ENCODE results near the gene EYA2. TPM values are rescaled to one million over a fixed set of nuclear protein-coding genes. Genes with fewer than 3 reads are reported as not detected.

Gene EYA2
- total RNA-seq, 1 donor from 2014 or later: 8.1 TPM

DNA sequence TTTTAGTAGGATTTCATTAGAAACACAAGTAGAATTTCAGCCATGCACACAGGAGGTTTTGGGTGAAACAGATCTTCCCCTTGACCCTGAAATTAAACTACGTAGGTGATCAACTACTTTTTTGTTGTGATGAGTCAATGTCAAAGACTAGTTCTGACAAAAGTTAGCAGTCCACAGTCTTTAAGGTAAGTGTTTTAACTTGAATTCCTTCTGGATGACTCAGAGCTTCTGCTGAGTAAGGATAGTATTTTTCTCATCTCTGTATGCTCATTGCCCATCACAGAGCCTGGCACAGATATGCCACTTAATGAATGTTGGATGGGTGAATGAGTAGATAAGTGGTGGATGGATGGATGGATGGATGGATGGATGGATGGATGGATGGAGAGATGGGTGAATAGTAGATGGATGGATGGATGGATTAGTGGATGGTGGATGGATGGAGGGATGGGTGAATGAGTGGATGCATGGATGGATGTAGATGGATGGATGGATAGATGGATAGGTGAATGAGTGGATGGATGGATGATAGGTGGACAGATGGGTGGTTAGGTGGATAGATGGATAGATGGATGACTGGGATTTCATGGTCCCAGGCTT, 296.5 kb downstream of the EYA2 start:
- no peak overlapping the region for H3K27ac ChIP-seq
- H3K27me3 ChIP-seq: no peaks in the 10 kb centered on the region
- no peaks in the 10 kb centered on the region for H3K36me3 ChIP-seq
- no peak for DNase-seq (ENCODE audit: extremely low spot score in 2 of 2)
- no peak for TF ChIP-seq POLR2AphosphoS5 (IDR thresholded peaks at IDR 0.05; ENCODE audit: insufficient read depth in 1 of 2, low read depth in 1 of 2)
- TF ChIP-seq, protein P1, sequence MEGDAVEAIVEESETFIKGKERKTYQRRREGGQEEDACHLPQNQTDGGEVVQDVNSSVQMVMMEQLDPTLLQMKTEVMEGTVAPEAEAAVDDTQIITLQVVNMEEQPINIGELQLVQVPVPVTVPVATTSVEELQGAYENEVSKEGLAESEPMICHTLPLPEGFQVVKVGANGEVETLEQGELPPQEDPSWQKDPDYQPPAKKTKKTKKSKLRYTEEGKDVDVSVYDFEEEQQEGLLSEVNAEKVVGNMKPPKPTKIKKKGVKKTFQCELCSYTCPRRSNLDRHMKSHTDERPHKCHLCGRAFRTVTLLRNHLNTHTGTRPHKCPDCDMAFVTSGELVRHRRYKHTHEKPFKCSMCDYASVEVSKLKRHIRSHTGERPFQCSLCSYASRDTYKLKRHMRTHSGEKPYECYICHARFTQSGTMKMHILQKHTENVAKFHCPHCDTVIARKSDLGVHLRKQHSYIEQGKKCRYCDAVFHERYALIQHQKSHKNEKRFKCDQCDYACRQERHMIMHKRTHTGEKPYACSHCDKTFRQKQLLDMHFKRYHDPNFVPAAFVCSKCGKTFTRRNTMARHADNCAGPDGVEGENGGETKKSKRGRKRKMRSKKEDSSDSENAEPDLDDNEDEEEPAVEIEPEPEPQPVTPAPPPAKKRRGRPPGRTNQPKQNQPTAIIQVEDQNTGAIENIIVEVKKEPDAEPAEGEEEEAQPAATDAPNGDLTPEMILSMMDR (IDR thresholded peaks at IDR 0.05): no peak
- no peak overlapping the region for H3K4me3 ChIP-seq
- intact Hi-C loops (cut with DNase I): loop anchor here (10.0 kb wide), 1 partner anchor 194 kb away; no protein-coding TSS in a partner anchor
- H3K9me3 ChIP-seq: no peaks in the 10 kb centered on the region
- no peaks in the 10 kb centered on the region for H3K4me1 ChIP-seq

DNA sequence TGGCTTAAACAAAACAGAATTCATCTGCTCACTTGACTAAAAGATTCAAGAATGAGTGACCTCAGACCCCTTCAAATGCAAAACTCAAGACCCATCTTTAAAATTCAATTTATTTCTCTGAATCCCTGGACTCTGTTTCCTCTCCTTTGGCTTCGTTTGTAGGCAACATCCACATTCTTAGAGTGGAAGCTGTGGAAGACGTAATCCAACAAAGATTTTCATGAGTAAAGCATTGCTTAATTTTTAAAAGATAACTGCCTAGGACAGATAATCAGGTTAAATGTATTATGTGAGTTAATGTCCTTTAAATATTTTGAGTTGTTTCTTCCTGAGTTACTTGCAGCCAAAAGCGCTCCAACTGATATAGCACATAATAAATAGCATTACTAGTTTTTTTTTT, 297.3 kb downstream of the EYA2 start:
- TF ChIP-seq POLR2AphosphoS5 (IDR thresholded peaks at IDR 0.05; ENCODE audit: insufficient read depth in 1 of 2, low read depth in 1 of 2) (no peak), POLR2A (IDR thresholded peaks at IDR 0.05) (no peak)
- TF ChIP-seq, protein P1 (IDR thresholded peaks at IDR 0.05): no peak
- Histone ChIP-seq H3K27ac (no peak overlapping the region), H3K36me3 (no peaks in the 10 kb centered on the region), H3K9me3 (no peaks in the 10 kb centered on the region), H3K27me3 (no peaks in the 10 kb centered on the region), H3K4me1 (no peaks in the 10 kb centered on the region), H3K4me3 (no peak overlapping the region)
- no peak for DNase-seq (ENCODE audit: extremely low spot score in 2 of 2)
- intact Hi-C loops (cut with DNase I): loop anchor here (10.0 kb wide), 1 partner anchor 193 kb away; no protein-coding TSS in a partner anchor

DNA sequence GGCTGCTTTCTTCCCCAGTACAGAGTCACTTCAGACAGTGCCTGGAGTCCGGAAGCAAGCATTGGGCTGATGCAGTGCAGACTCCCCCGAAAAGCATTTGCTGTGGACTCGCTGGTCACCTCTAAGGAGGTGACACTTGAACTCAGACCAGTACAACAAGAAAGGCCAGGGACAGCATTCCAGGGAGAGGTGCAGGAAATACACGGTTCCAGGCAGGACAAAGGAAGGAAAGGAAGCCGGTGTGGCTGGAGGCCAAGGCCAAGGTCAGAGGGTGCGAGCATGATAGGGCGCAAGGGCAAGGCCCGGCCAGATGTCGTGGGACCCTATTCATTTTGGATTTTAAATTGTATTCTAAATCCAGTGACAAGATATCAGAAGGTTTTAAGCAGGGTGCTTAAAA, 300.9 kb downstream of the EYA2 start:
- no peak for DNase-seq (ENCODE audit: extremely low spot score in 2 of 2)
- Histone ChIP-seq H3K4me3 (no peak overlapping the region), H3K4me1 (no peaks in the 10 kb centered on the region), H3K27ac (no peak overlapping the region), H3K27me3 (no peaks in the 10 kb centered on the region), H3K9me3 (no peaks in the 10 kb centered on the region), H3K36me3 (no peaks in the 10 kb centered on the region)
- TF ChIP-seq, protein P1 (IDR thresholded peaks at IDR 0.05): no peak
- TF ChIP-seq POLR2AphosphoS5 (IDR thresholded peaks at IDR 0.05; ENCODE audit: insufficient read depth in 1 of 2, low read depth in 1 of 2): no peak
- no peak for TF ChIP-seq POLR2A (IDR thresholded peaks at IDR 0.05)
- intact Hi-C loops (cut with DNase I): loop anchor here (10.0 kb wide), 1 partner anchor 189 kb away; no protein-coding TSS in a partner anchor

DNA sequence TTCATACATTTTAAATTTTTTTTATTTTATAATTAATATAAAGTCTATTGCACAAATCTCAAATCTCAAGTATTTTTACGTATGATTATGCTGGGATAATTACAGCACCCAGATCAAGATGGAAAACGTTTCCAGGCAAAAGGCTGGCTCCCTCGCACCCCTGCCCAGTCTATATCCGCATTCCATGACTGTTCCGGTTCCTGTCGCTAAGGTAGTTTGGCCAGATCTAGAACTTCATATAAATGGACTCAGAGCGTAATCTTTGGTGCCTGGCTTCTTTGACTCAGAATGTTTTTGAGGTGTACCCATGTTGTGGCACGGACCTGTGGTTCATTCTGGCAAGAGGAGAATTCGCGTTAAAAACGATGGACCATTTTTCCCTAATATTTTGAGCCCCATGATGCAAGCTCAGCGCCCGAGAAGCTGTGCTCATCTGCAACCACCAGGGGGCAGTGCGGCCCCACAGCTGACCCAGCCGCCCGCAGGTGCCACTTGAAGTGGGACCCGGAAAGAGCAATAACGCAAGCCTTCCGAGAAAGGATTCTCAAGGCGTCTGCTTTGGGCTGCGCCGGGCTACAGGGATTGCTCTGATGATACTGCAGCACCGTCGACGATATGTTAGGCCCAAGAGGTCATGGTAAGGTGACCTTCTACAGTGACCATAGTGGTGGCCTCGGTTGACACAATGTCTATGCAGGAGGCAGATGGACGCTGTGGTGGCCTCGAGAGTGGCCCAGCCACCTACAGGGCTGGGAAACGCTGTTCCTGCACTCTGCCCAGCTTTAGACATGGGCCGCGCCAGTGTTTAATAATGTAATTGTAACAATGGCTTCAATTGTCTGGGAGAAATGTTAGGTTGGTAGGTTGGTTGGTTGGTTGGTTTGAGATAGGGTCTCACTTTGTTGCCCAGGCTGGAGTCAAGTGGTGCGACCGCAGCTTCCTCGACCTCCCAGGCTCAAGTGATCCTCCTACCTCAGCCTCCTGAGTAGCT, 301.7 kb downstream of the EYA2 start:
- H3K36me3 ChIP-seq: no peaks in the 10 kb centered on the region
- TF ChIP-seq, protein P1 (IDR thresholded peaks at IDR 0.05): peak; percentile 77 to 89 (median 89)
- TF ChIP-seq POLR2A (IDR thresholded peaks at IDR 0.05) (no peak), POLR2AphosphoS5 (IDR thresholded peaks at IDR 0.05; ENCODE audit: insufficient read depth in 1 of 2, low read depth in 1 of 2) (peak in 1 of 2 donors; percentile 46)
- no peaks in the 10 kb centered on the region for H3K9me3 ChIP-seq
- H3K4me1 ChIP-seq: no peaks in the 10 kb centered on the region
- H3K27ac ChIP-seq: no peak overlapping the region
- H3K4me3 ChIP-seq: no peak overlapping the region
- no peak for DNase-seq (ENCODE audit: extremely low spot score in 2 of 2)
- intact Hi-C loops (cut with DNase I): loop anchor here (10.0 kb wide), 1 partner anchor 188 kb away; no protein-coding TSS in a partner anchor
- no peaks in the 10 kb centered on the region for H3K27me3 ChIP-seq
